GM12873 (cell line): ENCODE data around the gene CSN2.

ENCODE experiments used
- TF ChIP-seq, protein P1 (sequence below): IDR thresholded peaks from 2 replicates; pipeline ENCODE4 v1.5.1; 2012; ENCODE audit warnings: low read depth, mild to moderate bottlenecking, moderate library complexity, low read length, control low read depth; ENCODE audit not compliant: insufficient read depth; ENCODE audit errors: missing control alignments

Gene CSN2

GRCh38 chr4:69991016-69991415 is 25.5 kb upstream of the CSN2 start:
- TF ChIP-seq, protein P1, sequence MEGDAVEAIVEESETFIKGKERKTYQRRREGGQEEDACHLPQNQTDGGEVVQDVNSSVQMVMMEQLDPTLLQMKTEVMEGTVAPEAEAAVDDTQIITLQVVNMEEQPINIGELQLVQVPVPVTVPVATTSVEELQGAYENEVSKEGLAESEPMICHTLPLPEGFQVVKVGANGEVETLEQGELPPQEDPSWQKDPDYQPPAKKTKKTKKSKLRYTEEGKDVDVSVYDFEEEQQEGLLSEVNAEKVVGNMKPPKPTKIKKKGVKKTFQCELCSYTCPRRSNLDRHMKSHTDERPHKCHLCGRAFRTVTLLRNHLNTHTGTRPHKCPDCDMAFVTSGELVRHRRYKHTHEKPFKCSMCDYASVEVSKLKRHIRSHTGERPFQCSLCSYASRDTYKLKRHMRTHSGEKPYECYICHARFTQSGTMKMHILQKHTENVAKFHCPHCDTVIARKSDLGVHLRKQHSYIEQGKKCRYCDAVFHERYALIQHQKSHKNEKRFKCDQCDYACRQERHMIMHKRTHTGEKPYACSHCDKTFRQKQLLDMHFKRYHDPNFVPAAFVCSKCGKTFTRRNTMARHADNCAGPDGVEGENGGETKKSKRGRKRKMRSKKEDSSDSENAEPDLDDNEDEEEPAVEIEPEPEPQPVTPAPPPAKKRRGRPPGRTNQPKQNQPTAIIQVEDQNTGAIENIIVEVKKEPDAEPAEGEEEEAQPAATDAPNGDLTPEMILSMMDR = no peak

- TF ChIP-seq, protein P1 = no peak
Measured at GRCh38 chr4:69986663-69987062, 21.1 kb upstream of the CSN2 start.

DNA sequence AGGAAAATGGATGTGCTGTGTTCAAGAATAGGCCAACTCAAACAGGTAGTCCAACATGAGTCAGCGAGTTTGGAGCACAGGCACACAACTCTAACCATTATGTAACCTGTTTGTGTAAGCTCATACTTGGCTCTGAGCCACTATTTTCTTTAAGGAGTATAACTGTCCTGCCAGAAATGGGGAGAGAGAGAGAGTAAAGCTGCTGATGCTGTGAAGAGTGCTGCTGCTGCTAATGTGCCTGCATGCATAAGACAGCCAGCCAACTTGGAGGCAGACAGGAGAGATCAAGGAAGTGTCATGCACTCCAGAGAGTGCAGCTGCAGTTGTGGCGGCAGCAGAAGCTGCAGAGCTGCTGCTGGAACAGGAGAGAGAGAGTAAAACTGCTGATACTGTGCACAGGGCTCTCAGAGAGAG is 18.5 kb upstream of the CSN2 start:
- TF ChIP-seq, protein P1 = no peak

DNA sequence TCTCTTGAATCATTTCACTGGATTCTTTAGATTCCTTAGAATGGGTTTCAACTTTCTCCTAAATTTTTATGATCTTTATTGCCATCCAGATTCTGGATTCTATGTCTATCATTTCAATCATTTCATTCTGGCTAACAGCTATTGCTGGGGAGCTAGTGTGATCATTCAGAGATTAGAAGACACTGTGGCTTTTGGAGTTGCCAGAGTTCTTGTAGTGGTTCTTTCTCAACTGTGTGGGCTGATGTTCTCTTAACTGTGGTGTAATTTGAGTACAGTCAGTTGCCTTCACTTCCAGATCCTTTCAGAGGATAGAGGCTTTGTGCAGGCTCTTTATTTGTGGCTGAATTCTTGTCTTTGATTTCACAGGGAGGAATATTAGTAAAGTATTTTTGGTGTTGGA is 12.1 kb upstream of the CSN2 start:
- TF ChIP-seq, protein P1 = no peak

DNA sequence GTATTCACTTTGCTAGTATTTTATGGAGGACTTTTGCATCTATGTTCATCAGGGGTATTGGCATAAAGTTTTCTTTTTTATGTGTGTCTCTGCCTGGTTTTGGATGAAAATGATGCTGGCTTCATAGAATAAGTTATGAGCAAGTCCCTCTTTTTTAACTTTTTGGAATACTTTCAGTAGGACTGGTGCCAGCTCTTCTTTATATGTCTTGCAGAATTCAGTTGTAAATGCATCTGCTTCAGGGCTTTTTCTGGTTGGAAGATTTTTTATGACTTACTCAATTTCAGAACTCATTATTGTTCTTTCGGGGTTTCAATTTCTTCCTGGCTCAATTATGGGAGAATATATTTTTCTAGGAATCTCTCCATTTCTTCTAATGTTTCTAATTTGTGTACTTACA is 9.1 kb upstream of the CSN2 start:
- TF ChIP-seq, protein P1 = no peak

- TF ChIP-seq, protein P1 = no peak
Measured at GRCh38 chr4:69970071-69970470, 4.5 kb upstream of the CSN2 start.

GRCh38 chr4:69957209-69957608 is 8.3 kb downstream of the CSN2 start:
- TF ChIP-seq, protein P1 = no peak
